GM18511 (cell line): ENCODE results near the gene KLK12.

ENCODE experiments used
- ATAC-seq: cut with Tn5 transposase; IDR thresholded peaks from one replicate; pipeline ENCODE4 v1.9.1; 2021; ENCODE audit warnings: mild to moderate bottlenecking, moderate library complexity; ENCODE audit not compliant: unreplicated experiment

The KLK12 gene

DNA sequence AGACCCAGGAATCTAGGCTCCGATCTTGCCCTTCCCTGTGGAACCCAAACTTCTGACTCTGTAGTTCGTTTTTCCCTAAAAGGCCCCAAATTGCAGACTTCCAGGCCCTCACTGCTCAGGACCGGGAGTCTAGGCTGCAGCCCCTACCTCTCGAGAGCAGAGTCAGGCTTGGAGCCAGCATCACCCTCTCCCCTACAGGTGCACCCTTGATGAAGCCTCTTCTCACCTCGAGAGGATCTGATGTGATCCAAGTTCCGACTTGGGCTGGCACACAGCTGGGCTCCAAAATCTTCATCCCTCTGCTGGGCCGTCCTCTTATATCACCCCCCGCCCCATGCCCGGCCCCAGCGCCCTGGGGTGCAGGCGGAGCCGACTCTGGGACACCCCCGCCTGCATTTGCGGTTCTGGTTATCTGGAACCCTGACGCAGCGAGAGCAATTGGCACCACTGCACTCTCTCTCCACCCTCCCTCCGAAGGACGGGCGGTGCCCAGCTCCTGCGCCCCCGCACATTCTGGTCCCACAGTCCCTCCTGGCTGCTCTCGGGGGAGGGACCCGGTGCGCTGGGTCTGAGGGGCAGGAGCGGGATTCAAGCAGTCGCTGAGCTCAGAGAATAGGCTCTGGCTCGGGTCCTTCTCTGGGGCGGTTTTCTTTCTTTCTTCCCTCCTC is 51.0 kb downstream of the KLK12 start, which contains the start of gene KLK7:
KLK7 (minus strand) TSS at position 293 of the 668 bp plus-strand sequence. CDS start 1,518 bp downstream, outside the sequence.
- ATAC-seq: no peak

DNA sequence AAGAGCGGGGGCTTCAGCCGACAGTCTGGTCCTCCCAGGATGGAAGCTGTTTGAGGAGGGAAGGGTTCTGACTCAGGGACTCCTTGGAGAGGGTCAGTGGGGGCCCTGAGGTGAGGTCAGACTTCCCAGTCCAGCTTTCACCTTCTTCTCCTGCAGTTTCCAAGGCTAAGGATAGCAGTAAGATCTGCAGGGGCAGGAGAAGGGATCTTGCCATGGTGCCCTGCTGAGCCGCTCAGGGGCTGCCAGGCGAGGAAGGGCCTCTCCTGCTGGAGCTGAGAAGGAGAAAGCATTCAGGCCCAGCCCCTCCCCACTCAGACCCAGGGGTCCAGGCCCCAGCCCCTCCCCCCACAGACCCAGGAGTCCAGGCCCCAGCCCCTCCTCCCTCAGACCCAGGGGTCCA is 52.6 kb downstream of the KLK12 start:
- ATAC-seq: no peak

DNA sequence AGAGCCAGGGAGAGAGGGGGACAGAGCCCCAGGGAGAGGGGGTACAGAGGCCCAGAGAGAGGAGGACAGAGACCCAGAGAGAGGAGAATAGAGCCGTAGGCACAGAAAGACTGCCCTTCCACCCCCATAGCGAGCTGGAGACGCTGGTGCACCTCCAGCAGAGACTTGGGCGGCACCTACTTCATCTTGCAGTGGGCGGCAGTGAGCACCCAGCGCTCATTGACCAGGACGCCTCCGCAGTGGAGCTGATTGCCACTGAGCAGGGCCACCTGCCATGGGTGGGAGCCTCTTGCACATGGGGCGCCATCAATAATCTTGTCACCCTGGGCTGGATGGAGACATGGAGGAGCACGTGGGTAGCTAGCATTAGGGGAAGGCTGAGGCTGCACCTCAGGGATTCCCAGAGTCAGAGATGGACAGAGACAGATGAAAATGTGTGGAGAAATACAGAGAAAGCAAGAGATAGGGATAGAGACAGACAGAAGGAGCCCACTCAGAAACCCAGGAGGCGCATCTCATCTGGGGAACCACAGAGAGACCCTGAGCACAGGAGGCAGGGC is 53.1 kb downstream of the KLK12 start:
- no peak for ATAC-seq

DNA sequence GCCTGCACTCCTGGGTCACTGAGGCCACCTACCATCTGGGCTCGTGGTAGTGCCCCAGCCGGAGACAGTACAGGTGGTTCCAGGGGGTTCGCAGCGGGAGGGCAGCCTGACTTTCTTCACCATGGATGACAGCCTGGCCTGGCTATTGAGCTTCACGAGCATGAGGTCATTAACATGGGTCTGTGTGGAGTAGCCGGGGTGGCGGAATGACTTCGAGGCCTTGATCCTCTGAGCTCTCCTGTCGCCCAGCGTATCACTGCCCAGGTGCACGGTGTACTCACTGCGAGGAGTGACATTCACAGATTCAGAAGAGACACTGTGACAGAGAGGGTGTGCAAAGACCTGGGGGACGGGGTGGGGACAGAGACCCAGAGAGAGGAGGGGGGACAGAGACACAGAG is 54.6 kb downstream of the KLK12 start:
- no peak for ATAC-seq

DNA sequence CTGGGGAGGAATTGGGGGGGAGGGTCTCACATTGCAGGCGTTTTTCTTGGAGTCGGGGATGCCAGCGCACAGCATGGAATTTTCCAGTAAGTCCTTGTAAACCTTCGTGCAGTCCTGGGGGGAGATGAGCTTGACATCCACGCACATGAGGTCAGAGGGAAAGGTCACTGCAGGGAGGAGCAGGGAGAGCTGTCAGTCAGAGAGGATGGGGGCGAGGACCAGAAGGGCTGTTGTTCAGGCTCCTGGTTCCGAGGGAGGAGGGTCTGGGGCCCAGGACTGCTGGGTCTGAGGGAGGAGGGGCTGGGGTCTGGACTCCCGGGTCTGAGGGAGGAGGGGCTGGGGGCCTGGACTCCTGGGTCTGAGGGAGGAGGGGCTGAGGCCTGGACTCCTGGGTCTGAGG is 55.0 kb downstream of the KLK12 start:
- no peak for ATAC-seq
